GM21360 (cell line): Measurements from ENCODE around the gene HLA-G.
"Not testable (repeated sequence)": the region's sequence is repeated elsewhere in the genome, so short reads cannot be mapped to it uniquely, and the experiment has no call there.

ENCODE experiments used
- ATAC-seq: cut with Tn5 transposase; IDR thresholded peaks from one replicate; pipeline ENCODE4 v1.9.1; 2021; ENCODE audit warnings: mild to moderate bottlenecking, moderate library complexity; ENCODE audit not compliant: unreplicated experiment

Gene HLA-G

DNA sequence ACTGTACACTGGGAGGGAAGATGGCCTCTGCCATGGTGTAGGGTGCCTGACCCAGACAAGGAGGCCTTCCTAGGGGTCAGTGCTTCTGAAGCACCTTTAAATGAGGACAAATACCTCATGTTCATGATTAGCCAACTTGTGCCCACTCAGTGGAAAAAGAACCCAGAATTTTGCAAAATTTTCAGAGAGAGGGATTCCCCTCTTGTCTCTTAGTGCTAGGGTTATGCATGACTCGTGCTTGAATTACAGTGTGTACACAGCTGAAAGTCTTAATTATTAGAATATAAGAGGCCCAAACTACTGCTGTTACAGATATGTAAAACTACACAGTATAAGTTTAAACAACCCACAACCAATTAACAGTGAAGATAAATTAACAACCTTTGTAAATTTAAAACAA lies 38.0 kb downstream of the HLA-G start:
- no peak for ATAC-seq

- no peak for ATAC-seq
These were observed 42.5 kb downstream of the HLA-G start for GRCh38 chr6:29870104-29870503.

- no peak for ATAC-seq
These were observed 45.2 kb downstream of the HLA-G start for GRCh38 chr6:29872791-29873190.

- ATAC-seq = no peak
These were observed 47.6 kb downstream of the HLA-G start for GRCh38 chr6:29875257-29875656.

- not testable (repeated sequence) for ATAC-seq
These were observed 48.1 kb downstream of the HLA-G start for GRCh38 chr6:29875734-29876133.
